Upper lobe of left lung (tissue), 6 donors: ENCODE measurements around the gene B4GALNT4. TPM values are rescaled to one million over a fixed set of nuclear protein-coding genes. Genes with fewer than 3 reads are reported as not detected.

ENCODE experiments used
- ATAC-seq, 2 donors: fragments of 200-7000 bp; cut with Tn5 transposase; one replicate each; pipeline ENCODE4 v1.9.1; 2022; ENCODE audit warnings: mild to moderate bottlenecking in 2 of 2, moderate library complexity in 2 of 2; ENCODE audit not compliant: low FRiP score in 2 of 2
- DNase-seq, 2 donors: peaks; one replicate each; pipeline ENCODE4 v3.0.0-alpha.2; 2019 to 2020
- H3K27ac ChIP-seq, 4 donors: fragments of 200-600 bp; sonication (generic); one replicate each; pipeline ENCODE4 v1.5.1; 2016 to 2019
- H3K27me3 ChIP-seq, 4 donors: fragments of 200-600 bp; sonication (generic); one replicate each; pipeline ENCODE4 v1.5.1; 2017 to 2019
- H3K36me3 ChIP-seq, 4 donors: fragments of 200-600 bp; sonication (generic); one replicate each; pipeline ENCODE4 v1.5.1; 2016 to 2019
- H3K4me1 ChIP-seq, 4 donors: fragments of 200-600 bp; sonication (generic); one replicate each; pipeline ENCODE4 v1.5.1; 2018 to 2019
- H3K4me3 ChIP-seq, 4 donors: fragments of 200-600 bp; sonication (generic); one replicate each; pipeline ENCODE4 v1.5.1; 2017 to 2019; ENCODE audit warnings: mild to moderate bottlenecking in 2 of 4, moderate library complexity in 1 of 4
- H3K9me3 ChIP-seq, 4 donors: fragments of 200-600 bp; sonication (generic); one replicate each; pipeline ENCODE4 v1.5.1; 2018 to 2019
- EP300 ChIP-seq, 4 donors: sonication (generic); formaldehyde crosslinking; IDR thresholded peaks; one replicate each; pipeline ENCODE4 v1.5.1; 2017; ENCODE audit warnings: antibody characterized with exemption in 4 of 4, control low read depth in 2 of 4
- POLR2A ChIP-seq, 4 donors: fragments of 450-650 bp; IDR thresholded peaks; one replicate each; pipeline ENCODE4 v1.5.1; 2016 to 2017; ENCODE audit warnings: antibody characterized with exemption in 4 of 4, mild to moderate bottlenecking in 2 of 4
- POLR2AphosphoS5 ChIP-seq, 2 donors: sonication (generic); formaldehyde crosslinking; IDR thresholded peaks; one replicate each; pipeline ENCODE4 v1.5.1; 2017; ENCODE audit warnings: antibody characterized with exemption in 2 of 2
- WGBS, 2 donors: methylation state at CpG; one replicate each; pipeline ENCODE4 v1.1.5; 2017 to 2018; 5-methylcytosine and 5-hydroxymethylcytosine counted together
- total RNA-seq, 6 donors: library from RNA; depleted of rRNA in 4 of 6; stranded (reverse); fragments of >200 nt in 4 of 6; gene quantifications; one replicate each; pipeline versions ENCODE4 v1.1.0 to v1.2.1, GENCODE V29; 2016 to 2021
- TF ChIP-seq, protein P1 (sequence below), 6 experiments: fragments of 450-650 bp in 4 of 6; fragments of 200-600 bp in 2 of 6; sonication (generic) in 2 of 6; IDR thresholded peaks; one replicate each; pipeline ENCODE4 v1.5.1; 2016 to 2019; ENCODE audit warnings: antibody characterized with exemption in 6 of 6
- donor health status: DM: no; HTN: no; CAD: no; lungs with moderate emphysema.
- donor health status: DM: no; HTN: yes; CAD: no; lungs with severe emphysema.

Gene B4GALNT4
- total RNA-seq, 6 donors from 2014 or later = 0.23 to 2.1 (median 0.54) TPM; not detected in 1

DNA sequence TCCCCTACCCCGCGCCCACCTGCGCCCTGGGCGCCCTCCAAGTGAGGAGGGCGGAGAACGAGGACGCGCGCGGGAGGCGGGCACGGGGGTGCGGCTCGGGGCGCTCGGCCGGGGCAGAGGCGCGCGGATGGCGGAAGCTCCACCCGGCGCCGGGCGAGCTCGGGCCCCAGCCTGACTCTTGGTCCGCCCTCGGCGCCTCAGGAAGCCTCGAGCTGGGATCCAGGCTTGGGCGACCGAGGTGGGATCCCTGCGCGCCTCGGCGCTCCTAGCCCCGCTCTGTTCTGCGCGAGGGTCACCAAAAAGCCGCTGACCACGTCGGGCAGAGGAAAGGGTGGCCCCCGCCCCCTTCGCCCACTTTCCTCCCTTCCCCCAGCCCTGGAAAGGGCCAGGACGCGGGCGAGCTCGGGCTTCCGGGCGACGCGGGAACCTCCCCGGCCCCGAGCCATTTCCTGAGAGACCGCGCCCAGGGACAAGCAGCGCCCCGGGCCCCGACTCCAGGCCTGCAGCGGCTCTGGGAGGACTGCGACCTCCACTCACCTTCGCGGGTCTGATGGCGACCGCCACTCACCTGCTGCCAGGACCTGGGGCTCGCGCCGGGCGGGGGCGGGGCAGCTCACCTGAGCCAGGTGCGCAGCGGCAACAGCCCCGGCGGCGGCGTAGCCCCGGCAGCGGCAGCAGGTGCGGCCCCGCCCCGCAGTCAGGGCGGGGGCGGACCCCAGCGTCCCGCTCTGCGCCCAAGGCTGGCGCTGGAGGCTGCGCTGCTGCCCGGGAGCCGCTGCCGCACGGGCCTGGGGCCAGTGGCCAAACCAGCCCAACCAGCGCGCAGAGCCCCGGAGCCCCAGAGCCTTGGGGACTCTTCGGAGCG, 47.7 kb downstream of the B4GALNT4 start:
- WGBS, 2 donors = 0 to 3% methylated on average over 4 to 21 of the region's 97 CpGs
- TF ChIP-seq POLR2AphosphoS5 (IDR thresholded peaks at IDR 0.05) (peak in 1 of 2 donors; percentile 55), POLR2A (IDR thresholded peaks at IDR 0.05) (peak in 2 of 4 donors; percentile 52 to 59), EP300 (IDR thresholded peaks at IDR 0.05) (no peak)
- TF ChIP-seq, protein P1, sequence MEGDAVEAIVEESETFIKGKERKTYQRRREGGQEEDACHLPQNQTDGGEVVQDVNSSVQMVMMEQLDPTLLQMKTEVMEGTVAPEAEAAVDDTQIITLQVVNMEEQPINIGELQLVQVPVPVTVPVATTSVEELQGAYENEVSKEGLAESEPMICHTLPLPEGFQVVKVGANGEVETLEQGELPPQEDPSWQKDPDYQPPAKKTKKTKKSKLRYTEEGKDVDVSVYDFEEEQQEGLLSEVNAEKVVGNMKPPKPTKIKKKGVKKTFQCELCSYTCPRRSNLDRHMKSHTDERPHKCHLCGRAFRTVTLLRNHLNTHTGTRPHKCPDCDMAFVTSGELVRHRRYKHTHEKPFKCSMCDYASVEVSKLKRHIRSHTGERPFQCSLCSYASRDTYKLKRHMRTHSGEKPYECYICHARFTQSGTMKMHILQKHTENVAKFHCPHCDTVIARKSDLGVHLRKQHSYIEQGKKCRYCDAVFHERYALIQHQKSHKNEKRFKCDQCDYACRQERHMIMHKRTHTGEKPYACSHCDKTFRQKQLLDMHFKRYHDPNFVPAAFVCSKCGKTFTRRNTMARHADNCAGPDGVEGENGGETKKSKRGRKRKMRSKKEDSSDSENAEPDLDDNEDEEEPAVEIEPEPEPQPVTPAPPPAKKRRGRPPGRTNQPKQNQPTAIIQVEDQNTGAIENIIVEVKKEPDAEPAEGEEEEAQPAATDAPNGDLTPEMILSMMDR (IDR thresholded peaks at IDR 0.05) = no peak
- peaks cover 34 to 56% (median 44%) of the 10 kb centered on the region in 4 donors for H3K4me1 ChIP-seq

DNA sequence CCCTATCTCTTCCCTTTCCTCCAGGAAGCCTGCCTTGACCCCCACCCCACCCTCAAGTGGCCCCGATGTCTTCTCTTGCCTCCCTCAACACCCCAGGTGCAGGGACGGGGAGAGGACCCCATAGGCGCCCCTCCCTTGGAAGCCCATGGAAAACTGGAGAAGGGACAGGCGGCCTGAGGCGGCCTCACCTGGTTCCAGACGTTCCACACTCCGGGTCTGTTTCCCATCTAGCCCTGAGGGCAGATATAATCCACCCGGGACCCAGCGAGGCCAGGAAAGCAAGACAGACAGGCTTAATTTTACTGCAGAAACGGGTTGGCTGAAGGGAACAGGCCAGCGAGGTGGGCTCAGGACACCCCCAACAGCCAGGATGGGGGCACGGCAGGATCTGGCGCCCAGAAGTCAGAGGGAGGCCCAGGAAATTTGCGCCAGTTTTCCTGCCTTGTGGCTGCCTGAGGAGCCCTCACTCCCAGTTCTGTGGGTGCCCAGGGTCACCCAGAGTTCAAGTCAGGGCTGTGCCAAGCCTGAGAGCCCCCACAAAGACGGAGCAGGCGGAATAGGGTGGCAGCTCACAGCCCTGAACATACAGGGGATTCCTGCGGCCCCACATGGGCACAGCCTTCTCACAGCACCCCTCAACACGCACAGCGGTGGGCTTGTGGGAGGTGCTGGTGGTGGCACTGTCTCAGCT, 48.5 kb downstream of the B4GALNT4 start:
- 53 to 70% methylated on average over 6 to 19 of the region's 19 CpGs for WGBS, 2 donors
- Histone ChIP-seq H3K9me3 (no peaks in the 10 kb centered on the region), H3K4me1 (peaks cover 32 to 52% (median 42%) of the 10 kb centered on the region in 4 donors), H3K27ac (peak overlapping the region; percentile 85 to 92 (median 90)), H3K27me3 (no peaks in the 10 kb centered on the region), H3K4me3 (peak overlapping the region in 3 of 4 donors; percentile 64 to 90 (median 72)), H3K36me3 (no peaks in the 10 kb centered on the region)
- DNase-seq (peak in 1 of 2 donors; percentile 61), ATAC-seq (no peak)
- TF ChIP-seq POLR2AphosphoS5 (IDR thresholded peaks at IDR 0.05) = no peak
- TF ChIP-seq, protein P1 (IDR thresholded peaks at IDR 0.05) = no peak
- no peak for TF ChIP-seq EP300 (IDR thresholded peaks at IDR 0.05)
- no peak for TF ChIP-seq POLR2A (IDR thresholded peaks at IDR 0.05)

More for the DNA sequence above, 47.7 kb downstream of the B4GALNT4 start:
- ATAC-seq (peak; percentile 47 to 76), DNase-seq (peak; percentile 77 to 94)
- no peaks in the 10 kb centered on the region for H3K27me3 ChIP-seq
- H3K4me3 ChIP-seq = peak overlapping the region; percentile 64 to 90 (median 70)
- H3K27ac ChIP-seq = peak overlapping the region; percentile 85 to 92 (median 90)
- no peaks in the 10 kb centered on the region for H3K36me3 ChIP-seq
- H3K9me3 ChIP-seq = no peaks in the 10 kb centered on the region

DNA sequence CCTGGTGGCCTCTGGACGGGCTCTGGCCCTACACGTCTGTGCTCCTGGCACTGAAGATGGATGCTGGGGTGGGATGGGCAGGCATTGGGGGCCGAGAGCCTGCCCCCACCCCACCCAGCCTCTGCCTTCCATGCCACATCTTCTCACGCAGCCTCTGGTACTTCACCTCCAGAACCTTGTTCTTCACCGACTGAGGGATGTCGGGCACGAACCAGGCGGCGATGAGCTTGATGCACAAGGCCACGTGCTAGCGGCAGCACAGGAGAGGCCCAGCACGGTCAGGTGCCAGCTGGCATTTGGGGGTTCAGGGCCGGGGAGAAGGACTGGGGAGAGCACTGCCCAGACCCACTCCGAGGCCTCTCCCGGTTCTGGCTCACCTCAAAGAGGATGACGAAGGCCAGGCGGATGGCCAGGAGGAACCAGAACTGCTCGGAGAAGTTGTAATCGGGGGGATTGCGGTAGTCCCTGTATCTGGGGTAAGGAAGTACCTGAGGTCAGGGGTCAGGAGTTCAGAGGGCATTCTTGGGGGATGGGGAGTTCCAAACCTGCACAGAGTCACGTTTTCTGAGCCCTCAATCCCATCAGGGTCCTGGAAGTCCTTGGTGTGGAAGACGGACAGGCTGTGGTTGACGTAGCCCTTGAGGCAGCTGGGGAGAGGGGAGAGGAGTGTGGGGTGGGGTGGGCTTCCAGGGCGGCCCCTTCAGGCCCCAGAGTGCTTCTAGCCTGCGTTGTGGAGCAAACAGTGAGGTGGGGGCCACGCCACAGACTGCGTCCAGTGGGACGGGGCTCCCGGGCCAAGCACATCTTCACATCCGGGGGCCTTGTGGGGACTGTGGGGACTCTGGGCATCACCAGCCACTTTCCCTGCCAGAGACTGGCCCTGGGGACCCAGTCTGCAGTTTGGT, 49.3 kb downstream of the B4GALNT4 start:
- Histone ChIP-seq H3K27ac (no peak overlapping the region), H3K4me3 (no peak overlapping the region), H3K4me1 (peaks cover 24 to 44% (median 34%) of the 10 kb centered on the region in 4 donors), H3K9me3 (no peaks in the 10 kb centered on the region), H3K27me3 (no peaks in the 10 kb centered on the region), H3K36me3 (no peaks in the 10 kb centered on the region)
- TF ChIP-seq, protein P1 (IDR thresholded peaks at IDR 0.05) = no peak
- TF ChIP-seq EP300 (IDR thresholded peaks at IDR 0.05) = no peak
- no peak for TF ChIP-seq POLR2AphosphoS5 (IDR thresholded peaks at IDR 0.05)
- TF ChIP-seq POLR2A (IDR thresholded peaks at IDR 0.05) = no peak
- WGBS, 2 donors = 83 to 91% methylated on average over 16 to 30 of the region's 30 CpGs
- no peak for ATAC-seq
- DNase-seq = peak in 1 of 2 donors; percentile 75

DNA sequence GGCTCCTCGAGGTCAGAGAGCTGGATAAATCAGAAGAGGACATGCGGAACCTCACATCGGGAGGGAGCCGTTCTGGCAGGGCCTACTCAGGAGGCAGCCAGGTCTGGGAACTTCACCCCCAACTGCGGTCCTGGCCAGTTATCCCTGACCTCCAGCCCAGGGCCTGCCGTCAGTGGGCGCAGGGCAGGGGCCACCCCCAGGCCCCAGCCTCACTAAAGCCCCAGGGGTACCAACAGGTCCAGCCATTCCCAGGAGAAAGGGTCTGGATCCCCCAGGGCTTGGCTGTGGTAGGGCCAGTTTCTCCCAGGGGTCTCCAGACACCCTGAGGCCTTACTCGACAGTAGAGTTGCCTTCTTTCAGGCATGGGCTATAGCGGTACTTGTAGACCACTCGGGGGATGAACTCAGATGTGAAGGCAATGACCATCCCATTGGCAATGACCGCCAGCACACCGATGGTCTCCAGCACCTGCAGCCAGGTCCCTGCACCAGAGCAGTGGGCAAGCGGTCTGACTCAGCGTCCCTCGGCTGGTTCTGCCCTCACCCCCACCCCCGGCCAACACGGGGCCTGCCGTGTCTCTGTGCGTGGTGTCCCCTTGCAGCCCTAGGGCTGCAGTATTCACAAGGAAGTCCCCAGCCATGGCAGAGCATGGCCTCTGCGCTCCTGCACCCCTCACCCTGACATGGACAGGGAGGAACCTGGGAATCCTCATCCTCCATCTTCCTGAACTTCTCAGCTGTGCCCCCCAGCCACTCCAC, 50.1 kb downstream of the B4GALNT4 start:
- TF ChIP-seq EP300 (IDR thresholded peaks at IDR 0.05) = no peak
- Histone ChIP-seq H3K27me3 (no peaks in the 10 kb centered on the region), H3K4me3 (no peak overlapping the region), H3K36me3 (no peaks in the 10 kb centered on the region), H3K4me1 (peaks cover 18 to 36% (median 27%) of the 10 kb centered on the region in 4 donors), H3K9me3 (no peaks in the 10 kb centered on the region), H3K27ac (no peak overlapping the region)
- 86 to 93% methylated on average over 12 to 19 of the region's 20 CpGs for WGBS, 2 donors
- ATAC-seq (no peak), DNase-seq (peak in 1 of 2 donors; percentile 55)
